Left hindlimb (tissue), 1 donor: ENCODE data around the gene APOB.
A peak's percentile ranks its signal among the peaks of the same experiment; 100 is the strongest.

Experiments
- DNase-seq: peaks from one replicate; pipeline ENCODE4 v3.0.0-alpha.2; 2018

Gene APOB

GRCh38 chr2:21043744-21044532 is at the start of gene APOB:
Gene APOB (minus strand): TSS chr2:21044073. CDS start chr2:21043945, 128 bp downstream.
- peak; percentile 37 for DNase-seq

GRCh38 chr2:21092308-21092869 is 48.5 kb upstream of the APOB start:
- DNase-seq = no peak

- no peak for DNase-seq
Observed at GRCh38 chr2:21084401-21084800, 40.5 kb upstream of the APOB start.

GRCh38 chr2:21083482-21083881 is 39.6 kb upstream of the APOB start:
- no peak for DNase-seq

GRCh38 chr2:21078296-21078695 is 34.4 kb upstream of the APOB start:
- DNase-seq = no peak

GRCh38 chr2:21072477-21073242 is 28.8 kb upstream of the APOB start:
- DNase-seq = no peak

GRCh38 chr2:21070341-21071257 is 26.7 kb upstream of the APOB start:
- no peak for DNase-seq

- DNase-seq = no peak
Observed at GRCh38 chr2:21069746-21070340, 26.0 kb upstream of the APOB start.

- DNase-seq = no peak
Observed at GRCh38 chr2:21067859-21068537, 24.1 kb upstream of the APOB start.

GRCh38 chr2:21067125-21067524 is 23.3 kb upstream of the APOB start:
- DNase-seq = no peak

GRCh38 chr2:21059885-21060610 is 16.2 kb upstream of the APOB start:
- no peak for DNase-seq

GRCh38 chr2:21057097-21057496 is 13.2 kb upstream of the APOB start:
- DNase-seq = no peak

- DNase-seq = no peak
Observed at GRCh38 chr2:21055879-21056790, 12.3 kb upstream of the APOB start.

GRCh38 chr2:21055451-21055850 is 11.6 kb upstream of the APOB start:
- DNase-seq = no peak

GRCh38 chr2:21054011-21054410 is 10.1 kb upstream of the APOB start:
- DNase-seq = no peak

GRCh38 chr2:21052044-21052443 is 8.2 kb upstream of the APOB start:
- DNase-seq = no peak

GRCh38 chr2:21050164-21050563 is 6.3 kb upstream of the APOB start:
- DNase-seq = no peak

- DNase-seq = no peak
Observed at GRCh38 chr2:21047141-21048009, 3.5 kb upstream of the APOB start.

- no peak for DNase-seq
Observed at GRCh38 chr2:21046506-21046905, 2.6 kb upstream of the APOB start.
